Central memory CD8-positive, alpha-beta T cell (primary cell): Measurements from ENCODE around the gene C5AR1.
A peak's percentile ranks its signal among the peaks of the same experiment; 100 is the strongest.
"Not testable (repeated sequence)": the region's sequence is repeated elsewhere in the genome, so short reads cannot be mapped to it uniquely, and the experiment has no call there.

Experiments used
- ATAC-seq: fragments of 150-1000 bp; cut with Tn5 transposase; replicated peaks from 2 replicates; pipeline ENCODE4 v1.10.0; 2022; ENCODE audit warnings: mild to moderate bottlenecking, moderate FRiP score, moderate number of reproducible peaks; ENCODE audit not compliant: poor library complexity, severe bottlenecking; ENCODE audit errors: extremely low read depth
- DNase-seq, 2 donors: peaks; one replicate each; pipeline ENCODE4 v3.0.0; 2021; ENCODE audit warnings: low spot score in 2 of 2
- H3K27ac Mint-ChIP-seq: one replicate; pipeline ENCODE4 v1.8.0; 2022; ENCODE audit warnings: low read depth, mild to moderate bottlenecking, moderate library complexity, mixed read lengths
- H3K27me3 Mint-ChIP-seq: one replicate; pipeline ENCODE4 v1.8.0; 2022; ENCODE audit warnings: mixed read lengths
- H3K36me3 Mint-ChIP-seq: one replicate; pipeline ENCODE4 v1.8.0; 2022; ENCODE audit warnings: mild to moderate bottlenecking, moderate library complexity, mixed read lengths; ENCODE audit not compliant: insufficient read depth
- H3K4me1 Mint-ChIP-seq: one replicate; pipeline ENCODE4 v1.8.0; 2022; ENCODE audit warnings: mixed read lengths
- H3K4me3 Mint-ChIP-seq: one replicate; pipeline ENCODE4 v1.8.0; 2022; ENCODE audit warnings: mild to moderate bottlenecking, moderate library complexity, mixed read lengths
- H3K9me3 Mint-ChIP-seq: one replicate; pipeline ENCODE4 v1.8.0; 2022; ENCODE audit warnings: mixed read lengths

Gene C5AR1

DNA sequence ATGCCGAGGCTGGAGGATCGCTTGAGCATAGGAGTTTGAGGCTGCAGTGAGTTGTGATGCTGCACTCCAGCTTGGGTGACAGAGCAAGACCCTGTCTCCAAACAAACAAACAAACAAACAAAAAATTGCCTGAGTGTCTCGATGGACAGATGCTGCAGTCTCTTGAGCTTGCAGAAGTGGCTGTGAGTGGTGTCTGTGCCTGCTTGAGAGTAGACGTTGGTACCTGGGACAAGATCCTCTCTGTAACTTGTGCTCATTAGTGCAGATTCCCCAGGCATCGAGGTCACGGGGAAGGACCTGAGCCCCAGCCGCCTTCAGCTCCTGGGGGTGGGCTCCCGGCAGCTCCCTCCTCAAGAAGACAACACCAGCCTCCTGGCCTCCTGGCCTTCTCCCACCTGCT is 13.7 kb downstream of the C5AR1 start:
- Mint-ChIP-seq H3K27ac (no peak overlapping the region), H3K9me3 (no peaks in the 10 kb centered on the region), H3K27me3 (peaks cover 57% of the 10 kb centered on the region), H3K4me1 (no peaks in the 10 kb centered on the region), H3K4me3 (no peak overlapping the region), H3K36me3 (peaks cover 1% of the 10 kb centered on the region)
- ATAC-seq, result no peak
- DNase-seq, result no peak

- Mint-ChIP-seq H3K27me3 (peaks cover 57% of the 10 kb centered on the region), H3K9me3 (no peaks in the 10 kb centered on the region), H3K36me3 (peaks cover 1% of the 10 kb centered on the region), H3K4me3 (no peak overlapping the region), H3K4me1 (no peaks in the 10 kb centered on the region), H3K27ac (no peak overlapping the region)
- DNase-seq (no peak), ATAC-seq (no peak)
These were observed 14.2 kb downstream of the C5AR1 start for GRCh38 chr19:47323872-47324271.

- peaks cover 56% of the 10 kb centered on the region for H3K27me3 Mint-ChIP-seq
- no peak for ATAC-seq
- no peaks in the 10 kb centered on the region for H3K9me3 Mint-ChIP-seq
- no peak for DNase-seq
- no peaks in the 10 kb centered on the region for H3K4me1 Mint-ChIP-seq
- H3K27ac Mint-ChIP-seq, result no peak overlapping the region
- no peak overlapping the region for H3K4me3 Mint-ChIP-seq
- peaks cover 1% of the 10 kb centered on the region for H3K36me3 Mint-ChIP-seq
These were observed 14.8 kb downstream of the C5AR1 start for GRCh38 chr19:47324502-47324901.

- Mint-ChIP-seq H3K27ac (no peak overlapping the region), H3K4me1 (no peaks in the 10 kb centered on the region), H3K27me3 (peaks cover 12% of the 10 kb centered on the region), H3K36me3 (no peaks in the 10 kb centered on the region), H3K9me3 (no peaks in the 10 kb centered on the region), H3K4me3 (no peak overlapping the region)
- ATAC-seq (no peak), DNase-seq (no peak)
These were observed 20.8 kb downstream of the C5AR1 start for GRCh38 chr19:47330466-47330869.

DNA sequence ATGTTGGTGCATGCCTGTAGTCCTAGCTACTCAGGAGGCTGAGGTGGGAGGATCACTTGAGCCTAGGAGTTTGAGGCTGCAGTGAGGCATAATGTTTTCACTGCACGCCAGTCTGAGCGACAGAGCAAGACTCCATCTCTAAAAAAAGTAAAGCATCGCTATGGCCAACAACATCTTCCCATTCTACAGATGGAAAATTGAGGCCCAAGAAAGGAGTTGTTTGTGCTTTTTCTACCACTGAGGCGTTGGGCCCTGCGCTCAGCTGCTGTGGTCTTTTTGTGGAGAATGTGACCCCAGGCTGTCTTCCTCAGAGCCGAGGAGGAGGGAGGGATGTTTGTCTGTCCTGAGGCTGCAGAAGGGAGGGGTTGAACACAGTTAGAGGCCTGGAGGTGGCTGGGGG is 21.8 kb downstream of the C5AR1 start:
- Mint-ChIP-seq H3K9me3 (no peaks in the 10 kb centered on the region), H3K4me3 (no peak overlapping the region), H3K27ac (no peak overlapping the region), H3K27me3 (peaks cover 9% of the 10 kb centered on the region), H3K36me3 (no peaks in the 10 kb centered on the region), H3K4me1 (peaks cover 4% of the 10 kb centered on the region)
- DNase-seq (no peak), ATAC-seq (no peak)

DNA sequence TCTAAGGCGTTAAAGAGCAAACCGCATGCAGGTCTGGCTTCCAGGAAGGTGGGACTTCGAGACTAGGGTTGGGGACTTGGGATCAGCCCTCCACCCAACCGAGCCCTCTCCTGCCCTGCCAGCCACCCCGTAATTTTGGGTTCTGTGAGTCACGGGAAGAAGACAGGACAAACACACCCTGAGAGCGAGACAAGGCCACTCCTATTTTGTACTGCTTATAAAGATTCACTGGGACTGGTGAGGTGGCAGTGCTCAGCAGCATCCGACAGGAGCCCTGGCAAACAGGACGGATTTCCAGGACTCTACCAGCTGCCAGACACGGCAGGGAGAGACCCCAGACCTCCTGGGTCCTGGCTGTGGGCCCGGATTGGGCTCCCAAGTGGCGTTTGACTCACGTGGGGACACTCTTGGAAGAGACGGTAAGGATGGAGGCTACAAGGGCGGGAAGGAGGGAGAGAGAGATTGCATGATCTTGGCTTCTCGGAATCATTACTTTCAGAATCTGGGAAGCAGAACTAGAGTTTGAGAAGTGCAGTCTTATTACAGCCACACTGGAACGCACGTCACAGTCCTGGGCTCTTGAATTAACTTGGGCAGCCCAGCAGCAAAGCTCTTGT is 22.4 kb downstream of the C5AR1 start, which contains the start of gene C5AR2:
TSS of gene C5AR2 (plus strand) at position 245 of the 617 bp plus-strand sequence. CDS start 8,625 bp downstream, outside the sequence.
- DNase-seq, result no peak
- no peaks in the 10 kb centered on the region for H3K9me3 Mint-ChIP-seq
- H3K27ac Mint-ChIP-seq, result no peak within 1 kb of the TSS
- no peak for ATAC-seq
- peaks cover 4% of the 10 kb centered on the region for H3K27me3 Mint-ChIP-seq
- H3K4me3 Mint-ChIP-seq, result no peak within 1 kb of the TSS
- H3K4me1 Mint-ChIP-seq, result peaks cover 10% of the 10 kb centered on the region
- H3K36me3 Mint-ChIP-seq, result no peaks in the 10 kb centered on the region

- ATAC-seq, result peak; percentile 50
- not testable (repeated sequence) for H3K27me3 Mint-ChIP-seq, H3K9me3 Mint-ChIP-seq, H3K36me3 Mint-ChIP-seq, DNase-seq, H3K4me3 Mint-ChIP-seq
- Mint-ChIP-seq H3K4me1 (peaks cover 12% of the 10 kb centered on the region), H3K27ac (peak overlapping the region; percentile 80)
These were observed 27.4 kb downstream of the C5AR1 start for GRCh38 chr19:47336765-47337718.

GRCh38 chr19:47339196-47339880 is 29.7 kb downstream of the C5AR1 start:
- H3K4me3 Mint-ChIP-seq, result no peak overlapping the region
- no peak overlapping the region for H3K27ac Mint-ChIP-seq
- no peak for ATAC-seq
- no peaks in the 10 kb centered on the region for H3K36me3 Mint-ChIP-seq
- H3K9me3 Mint-ChIP-seq, result no peaks in the 10 kb centered on the region
- no peak for DNase-seq
- peaks cover 12% of the 10 kb centered on the region for H3K4me1 Mint-ChIP-seq
- H3K27me3 Mint-ChIP-seq, result peaks cover 9% of the 10 kb centered on the region

GRCh38 chr19:47340477-47341208 is 31.0 kb downstream of the C5AR1 start:
- DNase-seq (no peak), ATAC-seq (no peak)
- Mint-ChIP-seq H3K27ac (no peak overlapping the region), H3K36me3 (no peaks in the 10 kb centered on the region), H3K27me3 (peaks cover 9% of the 10 kb centered on the region), H3K4me3 (no peak overlapping the region), H3K9me3 (no peaks in the 10 kb centered on the region), H3K4me1 (peaks cover 12% of the 10 kb centered on the region)

GRCh38 chr19:47341734-47342133 is 32.1 kb downstream of the C5AR1 start:
- Mint-ChIP-seq H3K27me3 (peaks cover 9% of the 10 kb centered on the region), H3K27ac (no peak overlapping the region), H3K4me3 (no peak overlapping the region), H3K9me3 (no peaks in the 10 kb centered on the region), H3K4me1 (peaks cover 5% of the 10 kb centered on the region), H3K36me3 (no peaks in the 10 kb centered on the region)
- DNase-seq, result no peak
- ATAC-seq, result no peak

GRCh38 chr19:47343194-47343802 is 33.6 kb downstream of the C5AR1 start:
- DNase-seq (no peak), ATAC-seq (no peak)
- Mint-ChIP-seq H3K4me3 (no peak overlapping the region), H3K9me3 (no peaks in the 10 kb centered on the region), H3K27ac (no peak overlapping the region), H3K36me3 (no peaks in the 10 kb centered on the region), H3K27me3 (peaks cover 9% of the 10 kb centered on the region), H3K4me1 (no peaks in the 10 kb centered on the region)

DNA sequence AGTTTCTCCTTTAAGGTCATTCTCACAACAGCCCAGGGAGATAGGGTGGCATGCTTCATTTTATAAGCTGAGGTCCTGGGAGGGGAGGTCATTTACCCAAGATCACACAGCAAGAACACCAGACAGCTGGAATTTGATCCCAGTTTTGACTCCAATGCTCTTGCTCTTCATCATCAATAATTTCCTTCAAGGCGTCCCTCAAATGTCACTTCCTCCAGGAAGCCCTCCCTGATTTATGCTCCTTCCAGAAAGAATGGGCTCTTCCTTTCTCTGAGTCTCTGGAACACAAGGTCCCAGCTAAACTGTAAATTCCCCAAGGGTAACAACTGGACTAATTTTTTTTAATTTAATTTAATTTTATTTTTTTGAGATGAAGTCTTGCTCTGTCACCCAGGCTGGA is 34.8 kb downstream of the C5AR1 start:
- DNase-seq (no peak), ATAC-seq (no peak)
- Mint-ChIP-seq H3K36me3 (peaks cover 4% of the 10 kb centered on the region), H3K4me1 (peaks cover 11% of the 10 kb centered on the region), H3K9me3 (no peaks in the 10 kb centered on the region), H3K27ac (no peak overlapping the region), H3K4me3 (no peak overlapping the region), H3K27me3 (peaks cover 9% of the 10 kb centered on the region)
